Vagina (tissue), 2 donors: ENCODE data around the gene TANGO2. TPM values are rescaled to one million over a fixed set of nuclear protein-coding genes. Genes with fewer than 3 reads are reported as not detected.

Experiments
- DNase-seq, 2 donors: peaks; one replicate each; pipeline ENCODE4 v3.0.0-alpha.2; 2017; ENCODE audit errors: extremely low spot score in 2 of 2
- H3K27ac ChIP-seq: fragments of 200-600 bp; sonication (generic); one replicate; pipeline ENCODE4 v1.5.1; 2019
- H3K27me3 ChIP-seq: fragments of 200-600 bp; sonication (generic); one replicate; pipeline ENCODE4 v1.5.1; 2019
- H3K36me3 ChIP-seq, 2 donors: fragments of 200-600 bp; sonication (generic); one replicate each; pipeline ENCODE4 v1.5.1; 2017 to 2019
- H3K4me1 ChIP-seq: fragments of 200-600 bp; sonication (generic); one replicate; pipeline ENCODE4 v1.5.1; 2019
- H3K4me3 ChIP-seq, 2 donors: fragments of 200-600 bp; sonication (generic); 1 replicate in 1 of 2; 2 replicates in 1 of 2; pipeline ENCODE4 v1.5.1; 2016 to 2019
- H3K9me3 ChIP-seq: fragments of 200-600 bp; sonication (generic); one replicate; pipeline ENCODE4 v1.5.1; 2019
- CTCF ChIP-seq, 3 experiments: fragments of 450-650 bp in 2 of 3; fragments of 200-600 bp in 1 of 3; sonication (generic) in 1 of 3; IDR thresholded peaks; one replicate each; pipeline ENCODE4 v1.5.1; 2017 to 2019; ENCODE audit warnings: antibody characterized with exemption in 3 of 3, mild to moderate bottlenecking in 2 of 3, moderate library complexity in 2 of 3
- POLR2A ChIP-seq, 2 donors: fragments of 450-650 bp; IDR thresholded peaks; one replicate each; pipeline ENCODE4 v1.6.1; 2017; ENCODE audit warnings: antibody characterized with exemption in 2 of 2, mild to moderate bottlenecking in 2 of 2, moderate library complexity in 2 of 2
- POLR2AphosphoS5 ChIP-seq, 2 donors: sonication (generic); formaldehyde crosslinking; IDR thresholded peaks; one replicate each; pipeline ENCODE4 v1.9.0; 2017; ENCODE audit warnings: antibody characterized with exemption in 2 of 2, mild to moderate bottlenecking in 2 of 2, low read depth in 1 of 2; ENCODE audit not compliant: insufficient read depth in 1 of 2
- intact Hi-C: fragments of 100-400 bp; cut with DNase I; formaldehyde crosslinking; loops from one replicate; pipeline ENCODE4 v1.15.1; 2023
- total RNA-seq: library from RNA; depleted of rRNA; stranded (reverse); fragments of >200 nt; gene quantifications from one replicate; pipeline ENCODE4 v1.2.3, GENCODE V29; 2016

TANGO2 gene
- total RNA-seq, 1 donor from 2014 or later = 21.4 TPM

DNA sequence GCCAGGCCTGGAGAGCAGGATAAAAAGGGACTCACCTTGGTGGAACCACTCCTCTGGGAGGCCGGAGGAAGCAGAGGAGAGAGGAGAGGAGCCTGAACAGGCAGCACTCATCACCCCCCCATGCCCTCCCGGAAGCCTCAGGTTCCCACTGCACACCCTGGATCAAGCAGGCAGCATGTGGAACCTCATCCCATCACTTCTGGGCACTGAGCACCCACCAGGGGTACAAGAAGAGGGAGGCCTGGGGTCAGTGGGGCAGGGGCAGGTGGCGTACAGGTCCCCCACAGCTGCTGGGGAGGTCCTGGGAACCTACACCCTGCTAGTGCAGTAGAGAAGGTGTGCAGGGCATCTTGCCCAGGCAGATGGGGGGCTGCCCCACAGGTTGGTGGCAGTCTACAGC is 44.2 kb upstream of the TANGO2 start:
- Histone ChIP-seq H3K27ac (no peak overlapping the region), H3K4me3 (no peak overlapping the region), H3K36me3 (peaks cover 0 to 17% of the 10 kb centered on the region in 2 donors), H3K9me3 (no peaks in the 10 kb centered on the region), H3K4me1 (peaks cover 8% of the 10 kb centered on the region), H3K27me3 (no peaks in the 10 kb centered on the region)
- DNase-seq = no peak
- intact Hi-C loops = no loop called here
- TF ChIP-seq POLR2A (IDR thresholded peaks at IDR 0.05) (no peak), CTCF (IDR thresholded peaks at IDR 0.05) (no peak), POLR2AphosphoS5 (IDR thresholded peaks at IDR 0.05; ENCODE audit: insufficient read depth in 1 of 2, low read depth in 1 of 2) (no peak)

DNA sequence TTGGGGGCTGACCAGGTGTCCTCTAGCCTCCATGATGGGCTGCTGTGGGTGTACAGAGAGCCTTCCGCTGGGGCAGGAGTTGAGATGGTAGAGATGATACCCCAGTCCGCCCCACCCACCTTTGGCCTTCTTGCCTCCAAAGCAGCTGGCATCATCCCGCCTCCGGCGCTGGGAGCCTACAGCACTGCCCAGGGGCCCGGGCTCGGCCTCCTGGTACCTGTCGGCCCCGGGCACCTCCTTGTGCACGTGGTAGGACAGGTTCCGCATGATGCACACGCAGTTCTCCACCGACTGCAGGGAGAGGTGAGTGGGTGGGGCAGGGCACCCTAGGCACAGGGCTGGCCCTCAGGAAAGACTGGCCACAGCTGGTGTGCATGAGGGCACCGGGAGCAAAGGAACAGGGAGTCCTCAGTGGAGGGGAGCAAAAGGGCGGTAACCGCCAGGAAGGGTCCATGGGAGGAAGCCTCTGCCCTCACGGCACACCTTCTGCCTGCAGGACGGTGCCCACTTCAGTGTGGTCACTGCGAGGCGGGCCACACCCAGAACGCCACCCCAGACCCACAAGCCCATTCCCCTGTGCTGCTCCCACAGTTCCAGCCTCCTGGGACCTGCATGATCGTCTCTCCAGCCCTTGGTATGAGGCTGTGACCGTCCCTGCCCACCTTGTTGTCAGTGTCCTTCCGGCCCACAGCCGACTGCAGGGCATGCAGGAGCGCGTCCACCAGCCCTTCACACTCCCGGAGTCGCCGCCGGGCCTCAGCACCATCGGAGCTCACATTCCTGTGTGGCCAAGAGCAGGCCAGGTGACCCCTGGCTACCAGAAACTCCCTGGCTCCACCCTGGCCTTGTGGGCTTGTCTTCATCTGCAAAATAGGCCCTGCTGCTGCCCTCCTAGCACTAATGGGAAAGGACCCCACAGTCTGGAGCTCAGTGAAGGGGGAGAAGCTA is 43.3 kb upstream of the TANGO2 start:
- intact Hi-C loops = no loop called here
- H3K27me3 ChIP-seq = no peaks in the 10 kb centered on the region

DNA sequence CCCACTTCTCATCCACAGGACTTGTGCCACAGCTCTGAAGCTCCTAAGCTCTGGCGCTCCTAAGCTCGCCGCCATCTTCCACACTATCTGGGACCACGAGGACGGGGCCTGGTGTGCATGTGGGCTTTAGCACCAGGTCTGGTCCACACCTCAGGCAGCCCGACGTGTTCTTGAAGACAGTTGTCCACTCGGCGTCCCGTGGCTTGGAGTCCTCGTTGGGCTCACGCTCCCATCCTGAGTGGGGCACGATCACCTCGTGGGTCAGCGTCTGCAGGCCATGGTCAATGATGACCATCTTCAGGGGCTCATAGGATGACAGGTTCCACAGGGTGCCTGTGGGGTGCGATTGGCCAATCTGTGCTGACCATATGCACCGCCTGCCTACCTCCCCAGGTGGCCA is 42.2 kb upstream of the TANGO2 start:
- Histone ChIP-seq H3K4me1 (peaks cover 10% of the 10 kb centered on the region), H3K9me3 (no peaks in the 10 kb centered on the region), H3K36me3 (peaks cover 0 to 17% of the 10 kb centered on the region in 2 donors), H3K27ac (no peak overlapping the region), H3K4me3 (no peak overlapping the region), H3K27me3 (no peaks in the 10 kb centered on the region)
- DNase-seq = no peak
- intact Hi-C loops = no loop called here
- TF ChIP-seq POLR2A (IDR thresholded peaks at IDR 0.05) = no peak
- TF ChIP-seq CTCF (IDR thresholded peaks at IDR 0.05) = no peak
- TF ChIP-seq POLR2AphosphoS5 (IDR thresholded peaks at IDR 0.05; ENCODE audit: insufficient read depth in 1 of 2, low read depth in 1 of 2) = no peak

More for the DNA sequence above, 43.3 kb upstream of the TANGO2 start:
- H3K9me3 ChIP-seq = no peaks in the 10 kb centered on the region
- peaks cover 0 to 17% of the 10 kb centered on the region in 2 donors for H3K36me3 ChIP-seq
- DNase-seq = no peak
- H3K27ac ChIP-seq = no peak overlapping the region
- H3K4me1 ChIP-seq = peaks cover 8% of the 10 kb centered on the region
- no peak overlapping the region for H3K4me3 ChIP-seq
- TF ChIP-seq POLR2A (IDR thresholded peaks at IDR 0.05) (no peak), POLR2AphosphoS5 (IDR thresholded peaks at IDR 0.05; ENCODE audit: insufficient read depth in 1 of 2, low read depth in 1 of 2) (no peak), CTCF (IDR thresholded peaks at IDR 0.05) (no peak)

- peaks cover 14% of the 10 kb centered on the region for H3K4me1 ChIP-seq
- no peak overlapping the region for H3K4me3 ChIP-seq
- TF ChIP-seq POLR2A (IDR thresholded peaks at IDR 0.05) = no peak
- no peak for TF ChIP-seq CTCF (IDR thresholded peaks at IDR 0.05)
- no peak for TF ChIP-seq POLR2AphosphoS5 (IDR thresholded peaks at IDR 0.05; ENCODE audit: insufficient read depth in 1 of 2, low read depth in 1 of 2)
- H3K27ac ChIP-seq = no peak overlapping the region
- peaks cover 0 to 17% of the 10 kb centered on the region in 2 donors for H3K36me3 ChIP-seq
- no peak for DNase-seq
- no peaks in the 10 kb centered on the region for H3K9me3 ChIP-seq
- no peaks in the 10 kb centered on the region for H3K27me3 ChIP-seq
- intact Hi-C loops = no loop called here
These were observed 41.0 kb upstream of the TANGO2 start for GRCh38 chr22:19979712-19980493.
